Activated T-cell treated with anti-CD3 and anti-CD28 coated beads, Interleukin-2, amount 50 U/mL, for 48 hours (primary cell): Measurements from ENCODE around the gene TEX28.
"Not testable (repeated sequence)": the region's sequence is repeated elsewhere in the genome, so short reads cannot be mapped to it uniquely, and the experiment has no call there.

ENCODE experiments used
- DNase-seq, 2 experiments: peaks; one replicate each; pipeline ENCODE4 v3.0.0-alpha.2; 2020

TEX28 gene, protein sequence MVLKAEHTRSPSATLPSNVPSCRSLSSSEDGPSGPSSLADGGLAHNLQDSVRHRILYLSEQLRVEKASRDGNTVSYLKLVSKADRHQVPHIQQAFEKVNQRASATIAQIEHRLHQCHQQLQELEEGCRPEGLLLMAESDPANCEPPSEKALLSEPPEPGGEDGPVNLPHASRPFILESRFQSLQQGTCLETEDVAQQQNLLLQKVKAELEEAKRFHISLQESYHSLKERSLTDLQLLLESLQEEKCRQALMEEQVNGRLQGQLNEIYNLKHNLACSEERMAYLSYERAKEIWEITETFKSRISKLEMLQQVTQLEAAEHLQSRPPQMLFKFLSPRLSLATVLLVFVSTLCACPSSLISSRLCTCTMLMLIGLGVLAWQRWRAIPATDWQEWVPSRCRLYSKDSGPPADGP

GRCh38 chrX:154294791-154295574 is at the start of gene TEX28:
Gene TEX28, minus strand, starts transcription at chrX:154295124. Its CDS starts 3,007 bp downstream, at chrX:154292117.
- DNase-seq, result no peak

DNA sequence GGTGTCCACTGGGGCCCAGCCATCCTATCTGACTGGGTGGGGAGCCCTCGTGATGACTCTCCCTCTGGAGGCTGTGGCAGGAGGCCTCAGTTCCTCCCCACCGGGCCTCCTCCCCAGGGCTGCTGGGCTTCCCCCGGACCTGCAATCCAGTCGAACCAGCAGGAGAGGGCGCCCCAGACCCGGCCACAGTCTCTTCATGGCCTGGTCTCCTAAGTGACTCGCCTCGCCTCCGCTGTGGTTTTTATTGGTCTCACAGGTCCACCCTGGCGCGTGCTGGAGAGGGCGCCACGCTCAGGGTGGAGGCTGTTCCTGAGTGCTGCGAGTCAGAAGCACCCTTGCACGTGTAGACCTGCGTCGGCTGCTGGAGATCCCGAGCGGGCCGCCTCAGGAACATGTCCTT is 48.7 kb upstream of the TEX28 start:
- DNase-seq, result not testable (repeated sequence)

DNA sequence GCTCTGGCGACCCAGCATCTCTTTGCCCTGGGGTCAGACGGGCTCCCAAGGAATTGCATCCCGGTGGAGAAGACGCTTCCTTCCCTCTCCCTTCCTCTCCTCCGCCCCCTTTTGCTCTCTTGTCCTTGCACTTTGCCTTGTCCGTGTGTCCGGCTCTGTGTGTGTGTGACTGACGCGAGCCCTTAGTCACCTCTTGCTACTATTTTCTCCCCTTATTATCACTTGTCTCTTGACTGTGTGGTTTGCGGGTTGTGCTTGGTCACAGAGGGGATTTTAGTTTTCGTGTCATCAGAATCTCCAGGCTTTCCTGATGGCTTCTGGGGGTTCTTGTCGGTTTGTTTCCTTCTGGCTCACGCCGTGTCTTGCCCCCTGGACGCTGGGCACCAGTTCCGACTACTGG is 48.1 kb upstream of the TEX28 start:
- DNase-seq, result not testable (repeated sequence)

- DNase-seq, result not testable (repeated sequence)
These were observed 46.7 kb upstream of the TEX28 start for GRCh38 chrX:154341399-154342298.

- DNase-seq, result peak; percentile 49 to 58
These were observed 39.6 kb upstream of the TEX28 start for GRCh38 chrX:154334496-154334895.

DNA sequence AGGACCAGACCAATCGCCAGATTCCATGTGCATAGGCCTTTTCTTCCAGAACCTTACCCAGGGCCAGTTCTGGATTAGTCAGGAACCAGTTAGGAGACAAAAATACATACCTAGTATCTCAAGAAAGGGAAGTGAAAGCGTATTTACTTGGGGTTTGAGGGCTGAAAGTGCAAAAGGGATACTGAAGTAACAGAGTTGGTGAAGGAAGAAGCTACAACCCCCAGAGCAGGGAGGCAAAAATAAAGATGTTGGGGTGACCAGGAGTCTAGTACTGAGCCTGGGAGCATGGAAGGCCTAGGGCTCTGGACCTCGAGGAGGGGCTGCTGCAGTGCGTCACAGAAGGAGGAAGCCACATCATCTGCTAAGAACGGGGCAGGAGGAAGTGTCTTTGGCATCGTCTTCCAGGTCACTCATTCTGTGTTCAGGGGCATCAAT is 38.9 kb upstream of the TEX28 start:
- no peak for DNase-seq

GRCh38 chrX:154333116-154333515 is 38.2 kb upstream of the TEX28 start:
- no peak for DNase-seq

DNA sequence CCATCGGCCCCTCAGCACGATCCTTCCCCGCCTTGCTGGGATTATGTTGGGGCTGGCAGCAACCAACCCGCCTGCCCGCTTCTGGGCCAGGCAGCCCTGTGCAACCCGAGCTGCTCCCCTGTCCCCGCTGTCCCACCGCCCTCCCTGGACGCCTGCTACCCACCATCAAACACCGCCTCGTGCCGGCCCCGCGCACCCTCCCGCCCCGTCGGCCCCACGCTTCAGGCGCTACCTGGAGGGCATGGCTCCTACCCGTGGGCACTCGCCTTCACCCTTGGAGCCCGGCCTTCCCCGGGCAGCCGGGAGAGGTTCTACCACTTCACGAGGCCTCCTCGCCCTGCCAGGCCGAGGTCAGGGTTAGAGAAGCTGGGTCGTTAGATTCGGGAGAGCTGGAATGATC is 37.6 kb upstream of the TEX28 start:
- DNase-seq, result no peak

GRCh38 chrX:154329294-154329693 is 34.4 kb upstream of the TEX28 start:
- DNase-seq, result no peak

DNA sequence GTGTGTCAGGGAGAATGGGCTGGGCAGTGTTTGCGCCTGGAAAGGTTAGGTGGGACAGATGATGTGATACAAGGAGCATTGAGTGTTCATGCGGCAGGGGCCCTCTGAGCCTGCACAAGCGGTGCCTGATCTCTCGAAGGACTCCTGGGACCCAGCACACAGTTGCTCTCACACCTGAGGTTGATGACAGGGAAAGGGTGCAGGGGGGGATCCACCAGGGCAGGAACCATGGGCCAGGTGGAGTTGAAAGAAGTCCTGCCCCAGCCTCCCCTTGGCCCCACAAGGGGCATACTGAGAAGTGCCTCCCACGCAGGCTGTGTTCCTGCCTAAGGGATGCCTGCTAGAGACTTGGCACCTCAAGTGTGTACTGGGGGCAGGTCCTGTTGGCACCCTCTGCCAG is 33.7 kb upstream of the TEX28 start:
- DNase-seq, result no peak

DNA sequence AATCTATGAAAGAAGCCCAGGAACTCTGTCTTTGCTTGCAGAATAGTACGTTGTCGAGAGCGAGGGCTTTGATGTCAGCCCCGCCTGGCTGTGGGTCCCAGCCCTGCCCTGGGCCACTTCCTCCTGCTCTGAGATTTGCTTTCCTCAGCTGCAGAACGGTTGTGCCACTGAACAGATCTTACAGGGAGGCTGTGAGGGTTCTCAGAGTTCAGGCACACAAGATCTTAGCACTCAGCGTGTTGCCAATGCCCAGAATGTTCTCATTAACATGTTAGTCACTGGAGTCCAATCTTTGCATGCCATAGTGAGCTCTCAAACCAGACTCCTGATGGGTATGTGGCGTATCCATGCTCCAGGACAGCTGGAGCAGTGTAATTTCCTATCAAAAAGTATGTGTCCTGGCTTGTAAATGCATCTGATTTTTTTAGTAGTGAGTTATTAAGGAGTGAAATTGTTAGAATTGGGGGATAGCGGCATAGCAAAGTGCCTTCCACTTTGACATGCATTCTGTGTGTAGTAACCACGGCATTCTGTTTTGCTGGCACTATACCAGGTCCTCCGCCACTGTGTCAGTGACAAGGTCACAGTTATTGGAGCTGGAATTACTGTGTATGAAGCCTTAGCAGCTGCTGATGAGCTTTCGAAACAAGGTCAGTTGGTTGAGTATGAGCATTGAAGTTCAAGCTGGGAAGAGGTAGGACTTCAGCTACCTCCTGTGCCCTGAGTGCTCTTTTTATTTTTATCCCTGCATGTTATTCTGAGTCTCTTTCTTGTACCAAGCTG is 32.3 kb upstream of the TEX28 start:
- DNase-seq, result peak in 1 of 2 experiments; percentile 33

DNA sequence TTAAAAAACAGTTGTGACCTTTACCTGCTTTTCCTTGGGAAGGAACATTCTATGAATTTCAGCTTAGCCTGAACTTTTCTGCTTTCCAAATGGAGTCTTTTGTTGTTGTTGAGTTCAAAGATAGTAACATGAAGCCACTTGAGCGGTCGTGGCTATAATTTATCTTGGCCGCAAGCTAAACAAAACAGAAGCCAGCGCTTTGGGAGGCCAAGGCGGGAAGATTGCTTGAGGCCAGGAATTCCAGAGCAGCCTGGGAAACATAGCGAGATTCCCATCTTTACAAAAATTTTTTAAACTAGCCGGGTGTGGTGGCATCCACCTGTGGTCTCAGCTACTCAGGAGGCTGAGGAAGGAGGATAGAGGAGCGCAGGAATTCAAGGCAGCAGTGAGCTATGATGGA is 30.6 kb upstream of the TEX28 start:
- DNase-seq, result no peak

GRCh38 chrX:154323537-154323936 is 28.6 kb upstream of the TEX28 start:
- no peak for DNase-seq

DNA sequence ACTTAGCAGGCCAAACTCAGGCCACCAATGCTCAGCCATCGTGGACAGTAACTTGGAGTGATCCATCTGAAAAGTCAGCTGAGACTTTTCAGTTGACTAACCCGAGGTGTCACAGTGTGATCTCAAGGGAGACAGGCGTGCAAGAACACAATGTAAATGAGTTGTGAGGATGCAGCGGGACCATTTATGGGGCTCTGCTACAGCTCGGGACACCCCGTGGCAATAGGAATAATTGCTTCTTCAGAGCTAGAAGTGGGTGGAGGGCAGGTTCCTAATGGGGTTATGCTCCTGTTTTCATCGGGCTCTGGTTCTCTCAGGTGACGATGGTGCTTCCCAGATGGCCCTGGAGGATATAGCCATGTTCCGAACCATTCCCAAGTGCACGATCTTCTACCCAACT is 28.0 kb upstream of the TEX28 start:
- DNase-seq, result no peak

GRCh38 chrX:154321594-154321993 is 26.7 kb upstream of the TEX28 start:
- no peak for DNase-seq

- no peak for DNase-seq
These were observed 26.2 kb upstream of the TEX28 start for GRCh38 chrX:154321152-154321551.

GRCh38 chrX:154320406-154320805 is 25.5 kb upstream of the TEX28 start:
- no peak for DNase-seq

DNA sequence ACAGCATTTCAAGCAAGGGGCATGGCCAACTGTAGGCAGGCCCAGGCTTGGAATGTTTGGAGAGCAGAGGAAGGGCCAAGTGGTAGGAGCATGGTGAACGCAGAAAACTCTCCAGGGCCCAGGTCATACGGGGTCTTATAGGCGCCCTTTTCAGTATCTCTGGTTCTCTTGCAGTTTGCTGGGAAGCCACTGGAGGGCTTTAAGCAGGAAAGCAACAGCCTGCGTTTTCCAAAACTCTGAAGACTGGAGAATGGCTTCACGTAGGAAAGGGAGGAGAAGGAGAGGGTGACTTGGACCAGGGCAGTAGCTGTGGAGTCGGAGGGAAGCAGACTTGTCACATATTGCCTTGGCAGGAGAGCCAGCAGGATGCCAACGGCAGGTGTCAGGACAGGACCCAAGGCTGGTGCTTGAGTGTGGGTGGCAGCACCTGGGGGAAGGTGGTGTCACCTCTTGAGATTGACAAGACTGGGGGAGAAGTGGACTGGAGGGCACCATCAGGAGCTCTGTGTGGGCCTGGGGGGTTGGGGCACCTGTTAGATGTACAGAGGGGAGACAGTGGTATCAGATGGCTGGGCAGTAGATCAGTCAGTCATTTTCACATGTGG is 22.6 kb upstream of the TEX28 start:
- DNase-seq, result no peak

DNA sequence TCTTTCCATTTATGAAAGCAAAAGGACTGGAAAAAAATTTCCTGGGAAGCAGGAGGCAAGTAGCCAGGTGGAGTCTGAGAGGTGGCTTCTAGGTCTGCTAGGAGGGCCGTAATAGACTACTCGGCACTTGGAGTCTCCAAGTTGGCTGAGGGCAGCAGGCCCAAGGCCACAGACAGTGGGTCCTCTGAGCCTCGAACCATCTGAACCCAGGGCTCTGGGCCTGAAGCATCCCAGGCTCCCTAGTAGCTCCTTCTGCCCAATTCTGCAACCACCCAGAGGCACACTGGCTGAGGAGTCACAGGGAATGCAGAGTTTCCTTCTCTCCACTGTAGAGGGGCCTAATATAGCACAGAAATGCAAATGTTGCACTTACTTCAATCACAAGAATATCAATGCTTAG is 20.5 kb upstream of the TEX28 start:
- DNase-seq, result no peak

GRCh38 chrX:154313147-154313546 is 18.2 kb upstream of the TEX28 start:
- peak; percentile 37 to 53 for DNase-seq

GRCh38 chrX:154312116-154312515 is 17.2 kb upstream of the TEX28 start:
- DNase-seq, result no peak
